Activated T-cell treated with anti-CD3 and anti-CD28 coated beads, Interleukin-2, amount 50 U/mL, for 48 hours (primary cell): ENCODE results near the gene ZP3.
"Not testable (repeated sequence)": the region's sequence is repeated elsewhere in the genome, so short reads cannot be mapped to it uniquely, and the experiment has no call there.

Experiments
- DNase-seq, 2 experiments: peaks; one replicate each; pipeline ENCODE4 v3.0.0-alpha.2; 2020

The ZP3 gene

DNA sequence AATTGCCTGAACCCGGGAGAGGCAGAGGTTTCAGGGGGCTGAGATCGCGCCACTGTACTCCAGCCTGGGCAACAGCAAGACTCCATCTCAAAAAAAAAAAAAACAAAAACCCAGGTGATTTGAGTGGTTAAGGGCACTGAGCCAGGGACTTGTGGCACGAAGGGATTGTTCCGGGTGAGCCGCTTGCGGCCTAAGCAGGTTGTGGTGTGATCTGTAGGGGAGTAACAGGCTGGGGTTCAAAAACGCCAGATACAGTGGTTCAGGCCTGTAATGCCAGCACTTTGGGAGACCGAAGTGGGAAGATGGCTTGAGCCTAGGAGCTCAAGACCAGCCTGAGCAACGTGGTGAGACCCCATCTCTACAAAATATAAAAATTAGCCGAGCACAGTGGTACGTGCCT lies 19.1 kb downstream of the ZP3 start:
- peak in 1 of 2 experiments; percentile 26 for DNase-seq

- peak; percentile 43 to 47 for DNase-seq
Observed at GRCh38 chr7:76445577-76446008, 20.8 kb downstream of the ZP3 start.

DNA sequence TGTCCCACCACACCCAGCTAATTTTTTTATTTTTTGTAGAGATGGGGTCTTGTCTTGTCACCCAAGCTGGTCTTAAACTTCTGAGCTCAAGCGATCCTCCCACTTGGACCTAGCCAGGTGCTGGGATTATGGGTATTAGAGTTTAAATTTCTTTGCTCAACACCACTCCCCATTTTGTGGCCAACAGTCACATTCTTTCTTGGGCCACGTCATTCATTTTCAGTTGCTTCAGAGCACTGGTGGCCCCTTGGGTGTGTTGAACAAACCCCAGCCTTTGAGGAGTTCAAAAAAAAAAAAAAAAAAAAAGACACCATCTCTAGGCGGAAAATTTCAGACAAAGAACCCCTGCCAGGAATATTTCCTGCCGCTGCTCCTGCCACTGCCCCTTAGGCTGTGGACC lies 32.3 kb downstream of the ZP3 start:
- not testable (repeated sequence) for DNase-seq

DNA sequence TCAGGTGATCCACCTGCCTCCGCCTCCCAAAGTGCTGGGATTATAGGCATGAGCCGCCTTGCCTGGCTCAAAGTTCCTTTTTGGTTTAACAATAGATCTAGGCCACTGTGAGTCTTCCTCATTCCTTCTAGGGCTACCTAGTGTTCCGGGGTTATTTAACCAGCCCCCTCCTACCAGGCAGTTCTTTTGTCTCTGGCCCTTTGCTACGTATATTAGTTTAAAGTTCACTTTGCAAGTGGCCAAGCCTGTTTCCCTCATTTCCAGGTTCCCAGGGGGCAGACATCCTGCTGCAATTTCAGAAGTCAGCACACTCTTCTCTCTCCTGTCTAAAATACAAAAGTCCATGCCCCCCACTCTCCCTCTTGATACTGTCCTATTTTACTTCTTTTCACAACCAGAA lies 33.8 kb downstream of the ZP3 start:
- not testable (repeated sequence) for DNase-seq

GRCh38 chr7:76460767-76461166 lies 36.0 kb downstream of the ZP3 start:
- DNase-seq: not testable (repeated sequence)

DNA sequence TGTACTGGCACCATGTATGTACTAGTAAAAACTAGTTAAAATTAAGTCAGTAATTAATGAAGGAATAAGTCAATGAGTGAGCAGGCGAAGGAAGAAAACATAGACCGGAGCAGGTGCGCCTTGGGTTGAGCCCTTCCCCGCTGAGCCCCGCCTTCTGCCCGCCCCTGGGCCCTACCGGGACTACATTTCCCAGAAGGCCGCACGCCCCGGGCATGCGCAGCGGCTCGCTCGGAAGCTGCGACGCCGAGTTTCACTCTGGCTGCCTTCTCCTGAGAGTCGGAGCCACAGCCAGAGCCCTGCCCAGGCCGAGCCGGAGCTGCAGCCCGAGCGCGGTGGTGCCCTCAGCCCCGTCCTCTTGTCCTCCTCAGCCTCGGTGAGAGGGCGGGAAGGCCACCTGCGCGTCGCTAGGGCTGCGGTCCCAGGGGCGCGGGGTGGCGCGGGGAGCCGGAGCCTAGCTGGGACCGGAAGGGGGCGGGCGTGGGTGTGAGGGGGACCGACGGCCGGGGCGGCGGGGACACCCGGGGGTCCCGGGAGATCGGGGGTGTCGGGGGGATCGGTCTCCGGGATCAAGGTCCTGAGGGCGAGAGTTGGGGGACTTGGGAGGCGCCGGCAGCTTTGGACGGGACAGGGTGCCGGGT lies 36.8 kb downstream of the ZP3 start, which contains the start of gene DTX2:
Gene DTX2 (plus strand): TSS at position 246 of the 638 bp plus-strand sequence. CDS start 18,801 bp downstream, outside the sequence.
- peak; percentile 75 to 78 for DNase-seq

DNA sequence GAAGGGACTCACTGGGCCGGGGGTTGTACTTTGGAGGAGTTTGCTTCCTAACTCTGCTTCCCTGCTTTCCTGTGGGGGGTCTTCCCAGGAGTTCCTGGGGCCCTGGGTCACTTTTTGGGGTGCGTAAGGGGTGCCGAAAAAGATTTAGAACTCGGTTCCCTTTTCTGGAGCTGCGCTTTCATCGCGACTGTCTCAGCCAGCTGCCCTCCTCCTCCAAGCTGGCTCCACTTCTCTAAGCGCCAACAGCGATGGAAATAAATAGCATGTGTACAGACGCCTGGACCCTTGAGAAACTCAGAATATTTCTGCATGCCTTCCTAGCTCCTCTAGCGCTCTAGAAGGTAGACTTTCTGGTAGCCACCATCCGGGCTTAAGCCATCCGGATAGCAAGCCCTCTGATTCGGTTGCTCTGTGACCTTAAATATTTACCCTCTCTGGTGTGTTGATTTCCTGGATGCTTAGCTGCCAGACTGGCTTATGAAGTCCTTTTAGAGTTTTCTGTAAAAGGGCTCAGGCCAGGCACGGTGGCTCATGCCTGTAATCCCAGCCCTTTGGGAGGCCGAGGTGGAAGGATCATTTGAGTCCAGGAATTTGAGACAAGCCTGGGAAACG lies 37.6 kb downstream of the ZP3 start:
- DNase-seq: not testable (repeated sequence)

GRCh38 chr7:76464959-76465358 lies 40.2 kb downstream of the ZP3 start:
- DNase-seq: not testable (repeated sequence)

- not testable (repeated sequence) for DNase-seq
Observed at GRCh38 chr7:76465950-76466349, 41.2 kb downstream of the ZP3 start.

DNA sequence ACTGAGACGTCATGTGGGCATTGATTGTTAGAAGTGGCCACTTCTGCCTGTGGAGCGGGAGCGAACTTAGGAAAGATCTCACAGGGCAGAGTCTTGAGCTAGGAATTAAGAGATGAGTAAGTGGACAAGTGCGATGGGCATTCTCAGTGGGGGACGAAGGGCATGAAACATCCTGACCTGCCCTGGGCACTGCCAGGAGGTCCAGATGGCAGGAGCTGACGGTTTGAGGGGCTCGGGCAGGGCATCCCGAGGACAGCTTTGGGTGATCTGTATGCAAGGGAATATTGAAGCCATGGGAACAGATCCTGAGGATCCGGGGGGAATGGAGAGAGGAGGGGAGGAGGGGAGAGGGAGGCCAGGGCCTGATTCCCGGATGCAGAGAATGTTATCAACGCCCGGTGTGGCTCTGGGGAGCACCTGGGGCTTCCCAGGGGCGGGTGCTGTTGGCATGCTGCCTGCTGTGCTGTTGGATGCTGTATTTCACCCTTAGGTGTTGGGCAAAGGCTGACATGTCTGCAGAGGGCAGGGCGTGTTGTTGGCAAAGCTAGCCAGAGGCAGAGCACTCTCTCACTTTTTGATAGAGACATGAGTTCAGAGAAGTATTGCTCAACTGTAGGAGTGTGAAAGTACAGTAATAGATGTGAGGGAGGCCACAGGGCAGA lies 43.1 kb downstream of the ZP3 start:
- not testable (repeated sequence) for DNase-seq

DNA sequence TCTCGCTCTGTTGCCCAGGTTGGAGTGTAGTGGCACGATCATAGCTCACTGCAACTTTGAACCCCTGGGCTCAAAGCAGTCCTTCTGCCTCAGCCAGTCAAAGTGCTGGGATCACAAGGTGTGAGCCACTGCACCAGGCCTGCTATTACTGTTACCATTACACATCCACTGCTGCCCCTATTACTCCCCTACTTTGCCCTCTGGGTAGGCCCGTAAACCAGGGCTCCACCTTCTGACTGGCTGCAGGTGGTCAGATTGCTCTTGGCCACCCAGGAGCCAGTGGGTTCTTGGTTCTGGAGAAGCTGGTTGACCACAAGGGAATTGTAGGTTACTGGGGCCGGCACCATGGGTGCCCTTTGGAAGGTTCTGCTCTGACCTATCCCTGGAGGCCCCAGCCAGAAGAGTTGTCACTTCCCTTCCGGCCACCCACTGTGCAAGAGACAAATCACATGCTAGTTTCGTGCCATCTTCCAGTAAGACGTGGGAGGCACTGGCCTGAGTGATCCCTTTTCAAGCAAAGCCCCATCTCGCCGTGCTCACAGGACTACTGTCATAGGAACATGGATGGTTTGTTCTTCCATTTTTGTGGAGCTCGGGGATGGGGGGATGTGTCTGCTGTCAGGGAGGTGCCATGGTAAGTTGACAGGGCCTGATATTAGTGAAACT lies 46.9 kb downstream of the ZP3 start:
- not testable (repeated sequence) for DNase-seq

DNA sequence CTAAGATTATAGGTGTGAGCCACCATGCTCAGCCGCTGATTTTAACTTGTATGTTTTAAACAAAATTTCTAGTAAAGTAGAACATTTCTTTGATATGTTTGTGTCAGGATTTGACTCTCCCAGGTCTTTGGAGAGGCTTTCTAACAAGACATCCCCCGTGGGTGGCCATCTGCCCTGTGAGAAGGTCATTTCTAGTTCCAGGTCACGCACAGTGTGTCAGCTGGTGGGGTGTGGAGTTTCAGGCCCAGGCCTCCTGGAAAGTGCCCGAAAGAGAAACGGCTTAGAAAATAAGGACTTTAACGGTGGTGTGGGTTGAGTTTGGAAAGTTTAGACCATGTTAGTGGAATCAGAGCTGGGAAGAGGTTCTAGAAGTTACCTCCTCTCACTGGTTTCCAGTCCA lies 48.3 kb downstream of the ZP3 start:
- not testable (repeated sequence) for DNase-seq

DNA sequence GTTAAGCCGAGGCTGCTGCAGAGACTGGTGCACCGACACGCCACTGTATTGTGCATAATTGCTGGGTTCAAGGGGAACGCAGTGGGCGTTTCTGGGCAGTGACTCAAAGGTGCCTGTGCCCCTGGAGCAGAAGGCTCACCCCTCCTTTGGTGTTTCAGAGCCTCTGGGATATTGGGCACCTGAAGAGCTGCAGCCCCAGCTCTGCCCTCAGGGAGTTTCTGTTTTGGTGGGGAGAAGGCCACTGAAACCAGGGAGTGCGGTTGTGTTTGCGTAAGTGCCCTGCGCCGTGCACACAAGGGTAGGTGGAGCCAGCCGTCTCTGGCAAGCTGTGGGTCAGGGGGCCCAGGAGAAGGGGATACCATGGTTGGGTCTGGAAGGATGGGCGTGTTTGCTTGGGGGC lies 51.5 kb downstream of the ZP3 start:
- not testable (repeated sequence) for DNase-seq

- not testable (repeated sequence) for DNase-seq
Observed at GRCh38 chr7:76476742-76477474, 52.2 kb downstream of the ZP3 start.

- DNase-seq: not testable (repeated sequence)
Observed at GRCh38 chr7:76479628-76480027, 54.9 kb downstream of the ZP3 start.

GRCh38 chr7:76480403-76481253 lies 55.9 kb downstream of the ZP3 start:
- not testable (repeated sequence) for DNase-seq

DNA sequence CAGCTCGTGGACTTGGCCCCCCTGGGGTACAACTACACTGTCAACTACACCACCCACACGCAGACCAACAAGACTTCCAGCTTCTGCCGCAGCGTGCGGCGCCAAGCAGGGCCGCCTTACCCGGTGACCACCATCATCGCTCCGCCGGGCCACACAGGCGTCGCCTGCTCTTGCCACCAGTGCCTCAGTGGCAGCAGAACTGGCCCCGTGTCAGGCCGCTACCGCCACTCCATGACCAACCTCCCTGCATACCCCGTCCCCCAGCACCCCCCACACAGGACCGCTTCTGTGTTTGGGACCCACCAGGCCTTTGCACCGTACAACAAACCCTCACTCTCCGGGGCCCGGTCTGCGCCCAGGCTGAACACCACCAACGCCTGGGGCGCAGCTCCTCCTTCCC lies 57.9 kb downstream of the ZP3 start:
- DNase-seq: not testable (repeated sequence)

DNA sequence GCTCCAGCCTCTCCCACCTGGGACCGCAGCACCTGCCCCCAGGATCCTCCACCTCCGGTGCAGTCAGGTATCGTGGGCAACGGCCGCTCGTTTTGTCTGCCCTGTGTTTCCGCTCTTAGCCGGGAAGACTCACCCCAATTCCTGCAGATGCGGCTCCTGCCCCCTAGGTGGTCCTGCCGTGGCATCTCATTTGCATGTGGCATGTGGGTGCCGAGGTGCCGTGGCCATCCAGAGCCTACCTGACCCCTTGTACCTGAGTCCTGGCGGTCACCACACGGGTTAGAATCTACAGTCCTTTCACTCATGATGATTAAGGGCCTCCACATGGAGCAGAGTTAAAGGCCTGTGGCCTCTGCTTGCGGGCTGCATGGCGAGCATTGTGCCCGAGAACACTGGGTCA lies 58.3 kb downstream of the ZP3 start:
- not testable (repeated sequence) for DNase-seq

- not testable (repeated sequence) for DNase-seq
Observed at GRCh38 chr7:76484456-76484855, 59.7 kb downstream of the ZP3 start.

- not testable (repeated sequence) for DNase-seq
Observed at GRCh38 chr7:76485822-76486610, 61.3 kb downstream of the ZP3 start.

DNA sequence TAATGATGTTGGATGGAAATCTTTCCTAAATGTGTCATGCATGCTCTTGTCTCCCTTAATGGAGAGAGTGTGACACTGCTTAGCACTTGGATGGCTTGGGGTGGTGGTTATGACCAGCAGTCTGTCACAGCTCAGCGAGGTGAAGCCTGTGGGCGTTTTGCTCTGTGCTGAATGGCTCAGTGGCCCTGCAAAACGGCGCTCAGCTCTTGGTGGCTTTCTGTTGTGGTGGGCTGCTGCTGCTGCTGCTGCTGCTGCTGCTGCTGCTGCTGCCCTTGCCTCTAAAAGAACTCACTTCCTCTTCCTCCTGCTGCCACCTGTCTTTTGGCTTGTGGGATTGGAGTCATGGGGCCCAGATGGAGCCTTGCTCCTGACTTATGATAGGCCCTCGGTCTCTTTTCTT lies 61.9 kb downstream of the ZP3 start:
- DNase-seq: peak in 1 of 2 experiments; percentile 52
